HCT116 (cell line): ENCODE results near the gene ARHGAP36. TPM values are rescaled to one million over a fixed set of nuclear protein-coding genes. Genes with fewer than 3 reads are reported as not detected.

ENCODE experiments used
- ATAC-seq: fragments of 200-7000 bp; cut with Tn5 transposase; 2 replicates; pipeline ENCODE4 v1.9.1; 2020; ENCODE audit warnings: mild to moderate bottlenecking, moderate library complexity
- BruUV-seq: library from RNA; stranded (reverse); fragments of 400-500 nt; replicated peaks from 2 replicates; lab custom pipeline; 2021; lab: Mats Ljungman, UMichigan
- CTCF ChIA-PET: fragments of 300-600 bp; sonication (Branson Sonifier 250); formaldehyde crosslinking; loops from one replicate; lab custom pipeline; 2021; ENCODE audit warnings: antibody characterized with exemption; lab: Charles Lee
- POLR2A ChIA-PET: fragments of 300-600, 350-600 bp; sonication (Branson Sonifier 250); formaldehyde crosslinking; loops from one replicate; lab custom pipeline; 2021; ENCODE audit warnings: antibody characterized with exemption; lab: Charles Lee
- RAD21 ChIA-PET, 2 experiments: fragments of 300-600 bp; sonication (Branson Sonifier 250); formaldehyde crosslinking; loops; one replicate each; lab custom pipeline; 2023; ENCODE audit warnings: low total read pairs in 2 of 2; ENCODE audit not compliant: uncharacterized antibody in 2 of 2, unreplicated experiment in 2 of 2, low non-redundant PET in 1 of 2; lab: Charles Lee
- DNase-seq: peaks from one replicate; pipeline ENCODE4 v3.0.0-alpha.2; 2010; ENCODE audit warnings: low read depth, low spot score
- H2AFZ ChIP-seq: fragments of 200-600 bp; shearing (Covaris generic), sonication (generic); 2 replicates; pipeline ENCODE4 v1.6.1; 2017; ENCODE audit warnings: low read depth, mixed run types, mixed read lengths, antibody characterized with exemption, low read length; ENCODE audit not compliant: poor library complexity, severe bottlenecking
- H3K27ac ChIP-seq: 2 replicates; pipeline ENCODE4 v1.5.1; 2012; ENCODE audit warnings: low read depth, low read length
- H3K27me3 ChIP-seq: fragments of 200-600 bp; sonication (generic); 2 replicates; pipeline ENCODE4 v1.6.1; 2016; ENCODE audit warnings: mixed run types, low read length, mixed read lengths; ENCODE audit not compliant: insufficient read depth
- H3K36me3 ChIP-seq, 2 experiments: fragments of 200-500 bp in 1 of 2; fragments of 200-600 bp in 1 of 2; sonication (Bioruptor generic) in 1 of 2; sonication (generic) in 1 of 2; 2 replicates each; pipeline versions ENCODE4 v1.5.1 to v1.6.1; 2014 to 2016; ENCODE audit warnings: low read length in 2 of 2, inconsistent platforms in 1 of 2, mixed read lengths in 1 of 2, mixed run types in 1 of 2; ENCODE audit not compliant: insufficient read depth in 2 of 2, control insufficient read depth in 1 of 2
- H3K4me1 ChIP-seq, 2 experiments: fragments of 200-600 bp in 1 of 2; sonication (generic) in 1 of 2; 2 replicates each; pipeline versions ENCODE4 v1.5.1 to v1.6.1; 2012 to 2017; ENCODE audit warnings: low read length in 2 of 2, inconsistent platforms in 1 of 2, mild to moderate bottlenecking in 1 of 2, mixed read lengths in 1 of 2, mixed run types in 1 of 2, moderate library complexity in 1 of 2; ENCODE audit not compliant: insufficient read depth in 2 of 2, control insufficient read depth in 1 of 2
- H3K4me2 ChIP-seq: fragments of 200-600 bp; sonication (generic); 2 replicates; pipeline ENCODE4 v1.6.1; 2017; ENCODE audit warnings: mixed run types, low read length, mixed read lengths
- H3K4me3 ChIP-seq, 2 experiments: fragments of 200-600 bp in 1 of 2; sonication (generic) in 1 of 2; replicated peaks in 1 of 2; 2 replicates each; pipeline ENCODE4 v1.5.1; 2011 to 2016; ENCODE audit warnings: low read length in 2 of 2, control low read depth in 1 of 2, low read depth in 1 of 2, mild to moderate bottlenecking in 1 of 2, mixed read lengths in 1 of 2, mixed run types in 1 of 2
- H3K79me2 ChIP-seq: fragments of 200-600 bp; sonication (generic); 2 replicates; pipeline ENCODE4 v1.6.1; 2017; ENCODE audit warnings: mild to moderate bottlenecking, mixed run types, low read length, moderate library complexity, mixed read lengths; ENCODE audit not compliant: insufficient read depth
- H3K9ac ChIP-seq: fragments of 200-600 bp; sonication (generic); 2 replicates; pipeline ENCODE4 v1.6.1; 2016; ENCODE audit warnings: low read length, mixed read lengths
- H3K9me2 ChIP-seq: fragments of 200-600 bp; sonication (generic), shearing (Covaris generic); 2 replicates; pipeline ENCODE4 v1.6.1; 2017; ENCODE audit warnings: mixed run types, mild to moderate bottlenecking, moderate library complexity; ENCODE audit not compliant: insufficient read depth
- H3K9me3 ChIP-seq, 2 experiments: fragments of 200-500 bp in 1 of 2; fragments of 200-600 bp in 1 of 2; sonication (Bioruptor generic) in 1 of 2; sonication (generic) in 1 of 2; 2 replicates each; pipeline ENCODE4 v1.6.1; 2014 to 2017; ENCODE audit warnings: low read length in 2 of 2, mixed read lengths in 2 of 2, inconsistent platforms in 1 of 2, low read depth in 1 of 2, mild to moderate bottlenecking in 1 of 2, mixed run types in 1 of 2, moderate library complexity in 1 of 2; ENCODE audit not compliant: control insufficient read depth in 1 of 2, insufficient read depth in 1 of 2
- H4K20me1 ChIP-seq: fragments of 200-600 bp; sonication (generic), shearing (Covaris generic); 2 replicates; pipeline ENCODE4 v1.6.1; 2017; ENCODE audit warnings: mixed run types, mild to moderate bottlenecking, moderate library complexity; ENCODE audit not compliant: insufficient read depth
- CBX3 ChIP-seq: IDR thresholded peaks from 2 replicates; pipeline ENCODE4 v1.6.1; 2012; ENCODE audit warnings: low read depth
- EGR1 ChIP-seq: IDR thresholded peaks from 2 replicates; pipeline ENCODE4 v1.6.1; 2012; ENCODE audit warnings: low read depth
- ELF1 ChIP-seq: IDR thresholded peaks from 2 replicates; pipeline ENCODE4 v1.6.1; 2012; ENCODE audit warnings: low read depth, borderline replicate concordance
- EZH2 ChIP-seq: fragments of 200-600 bp; sonication (generic); IDR thresholded peaks from 2 replicates; pipeline ENCODE4 v1.6.1; 2017; ENCODE audit warnings: antibody characterized with exemption, mixed run types
- FOSL1 ChIP-seq: IDR thresholded peaks from 2 replicates; pipeline ENCODE4 v1.6.1; 2012; ENCODE audit warnings: low read depth
- JUND ChIP-seq: IDR thresholded peaks from 2 replicates; pipeline ENCODE4 v1.6.1; 2012
- POLR2A ChIP-seq: IDR thresholded peaks from 2 replicates; pipeline ENCODE4 v1.7.0; 2011; ENCODE audit warnings: borderline replicate concordance; ENCODE audit not compliant: insufficient read depth, insufficient read length; ENCODE audit errors: extremely low read depth
- POLR2AphosphoS5 ChIP-seq: IDR thresholded peaks from 2 replicates; pipeline ENCODE4 v1.6.1; 2011; ENCODE audit warnings: mild to moderate bottlenecking, low read depth, low read length, moderate library complexity
- SIN3A ChIP-seq: IDR thresholded peaks from 2 replicates; pipeline ENCODE4 v1.6.1; 2012; ENCODE audit warnings: low read depth
- SP1 ChIP-seq: IDR thresholded peaks from 2 replicates; pipeline ENCODE4 v1.6.1; 2012; ENCODE audit warnings: low read depth
- SRF ChIP-seq: IDR thresholded peaks from 2 replicates; pipeline ENCODE4 v1.6.1; 2012; ENCODE audit warnings: low read depth
- TCF7L2 ChIP-seq: IDR thresholded peaks from 2 replicates; pipeline ENCODE4 v1.7.0; 2011; ENCODE audit warnings: borderline replicate concordance, inconsistent platforms; ENCODE audit not compliant: insufficient read depth, insufficient read length; ENCODE audit errors: extremely low read depth
- ZBTB33 ChIP-seq: IDR thresholded peaks from 2 replicates; pipeline ENCODE4 v1.6.1; 2011; ENCODE audit warnings: mild to moderate bottlenecking, low read length, moderate library complexity; ENCODE audit not compliant: insufficient replicate concordance; ENCODE audit errors: extremely low read depth
- ZNF274 ChIP-seq: fragments of 200-500 bp; sonication (Bioruptor generic); IDR thresholded peaks from 2 replicates; pipeline ENCODE4 v1.6.1; 2014; ENCODE audit warnings: mild to moderate bottlenecking, low read depth, low read length, inconsistent platforms
- intact Hi-C: fragments of 100-400 bp; cut with micrococcal nuclease; formaldehyde crosslinking; loops from 2 replicates; pipeline ENCODE4 v1.10.0; 2022
- total RNA-seq: library from RNA; stranded (reverse); gene quantifications from one replicate; pipeline ENCODE4 v1.2.1, GENCODE V29; 2021; ENCODE audit not compliant: unreplicated experiment
- TF ChIP-seq, protein P1 (sequence below): IDR thresholded peaks from 2 replicates; pipeline ENCODE4 v1.6.1; 2012
- TF ChIP-seq, protein P2 (sequence below), 3 experiments: fragments of 200-600 bp in 1 of 3; sonication (generic) in 1 of 3; IDR thresholded peaks in 2 of 3; conservative IDR thresholded peaks in 1 of 3; 2 replicates each; pipeline ENCODE4 v1.5.1; 2012 to 2017; ENCODE audit warnings: low read depth in 2 of 3, low read length in 2 of 3, antibody characterized with exemption in 1 of 3, borderline replicate concordance in 1 of 3, control low read depth in 1 of 3, mild to moderate bottlenecking in 1 of 3, mixed read lengths in 1 of 3, mixed run types in 1 of 3, moderate library complexity in 1 of 3; ENCODE audit not compliant: insufficient read depth in 1 of 3
- TF ChIP-seq, protein P3 (sequence below): IDR thresholded peaks from 2 replicates; pipeline ENCODE4 v1.6.1; 2012
- TF ChIP-seq, protein P4 (sequence below): IDR thresholded peaks from 2 replicates; pipeline ENCODE4 v1.6.1; 2012; ENCODE audit warnings: low read depth

ARHGAP36 gene
- total RNA-seq, 1 experiment from 2014 or later, result not detected

GRCh38 chrX:131045726-131046125 lies 12.4 kb upstream of the ARHGAP36 start:
- Histone ChIP-seq H3K27ac (no peak overlapping the region), H3K4me3 (no peak overlapping the region), H3K36me3 (no peaks in the 10 kb centered on the region), H3K4me2 (no peak overlapping the region), H4K20me1 (no peaks in the 10 kb centered on the region), H3K9me3 (no peaks in the 10 kb centered on the region), H3K4me1 (no peaks in the 10 kb centered on the region), H3K9ac (no peak overlapping the region), H2AFZ (no peak overlapping the region), H3K9me2 (no peaks in the 10 kb centered on the region), H3K27me3 (peaks cover 3% of the 10 kb centered on the region; the same call in 1 of the 2 replicates), H3K79me2 (no peaks in the 10 kb centered on the region)
- ATAC-seq (no peak), DNase-seq (no peak)
- RAD21 ChIA-PET, result no interaction called here
- TF ChIP-seq FOSL1, result no peak
- TF ChIP-seq ELF1, result no peak
- TF ChIP-seq, protein P1, sequence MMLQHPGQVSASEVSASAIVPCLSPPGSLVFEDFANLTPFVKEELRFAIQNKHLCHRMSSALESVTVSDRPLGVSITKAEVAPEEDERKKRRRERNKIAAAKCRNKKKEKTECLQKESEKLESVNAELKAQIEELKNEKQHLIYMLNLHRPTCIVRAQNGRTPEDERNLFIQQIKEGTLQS, result no peak
- TF ChIP-seq, protein P2, sequence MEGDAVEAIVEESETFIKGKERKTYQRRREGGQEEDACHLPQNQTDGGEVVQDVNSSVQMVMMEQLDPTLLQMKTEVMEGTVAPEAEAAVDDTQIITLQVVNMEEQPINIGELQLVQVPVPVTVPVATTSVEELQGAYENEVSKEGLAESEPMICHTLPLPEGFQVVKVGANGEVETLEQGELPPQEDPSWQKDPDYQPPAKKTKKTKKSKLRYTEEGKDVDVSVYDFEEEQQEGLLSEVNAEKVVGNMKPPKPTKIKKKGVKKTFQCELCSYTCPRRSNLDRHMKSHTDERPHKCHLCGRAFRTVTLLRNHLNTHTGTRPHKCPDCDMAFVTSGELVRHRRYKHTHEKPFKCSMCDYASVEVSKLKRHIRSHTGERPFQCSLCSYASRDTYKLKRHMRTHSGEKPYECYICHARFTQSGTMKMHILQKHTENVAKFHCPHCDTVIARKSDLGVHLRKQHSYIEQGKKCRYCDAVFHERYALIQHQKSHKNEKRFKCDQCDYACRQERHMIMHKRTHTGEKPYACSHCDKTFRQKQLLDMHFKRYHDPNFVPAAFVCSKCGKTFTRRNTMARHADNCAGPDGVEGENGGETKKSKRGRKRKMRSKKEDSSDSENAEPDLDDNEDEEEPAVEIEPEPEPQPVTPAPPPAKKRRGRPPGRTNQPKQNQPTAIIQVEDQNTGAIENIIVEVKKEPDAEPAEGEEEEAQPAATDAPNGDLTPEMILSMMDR (IDR thresholded peaks at IDR 0.05 in 2 of 3, conservative IDR thresholded peaks at IDR 0.05 in 1 of 3; ENCODE audit: borderline replicate concordance in 1 of 3, insufficient read depth in 1 of 3, low read depth in 2 of 3, low read length in 2 of 3), result no peak
- no peak for TF ChIP-seq SP1
- TF ChIP-seq, protein P3, sequence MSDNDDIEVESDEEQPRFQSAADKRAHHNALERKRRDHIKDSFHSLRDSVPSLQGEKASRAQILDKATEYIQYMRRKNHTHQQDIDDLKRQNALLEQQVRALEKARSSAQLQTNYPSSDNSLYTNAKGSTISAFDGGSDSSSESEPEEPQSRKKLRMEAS, result no peak
- no peak for TF ChIP-seq EZH2
- TF ChIP-seq POLR2AphosphoS5, result no peak
- TF ChIP-seq POLR2A, result no peak
- no peak for TF ChIP-seq CBX3
- TF ChIP-seq SRF, result no peak
- no peak for TF ChIP-seq ZBTB33
- TF ChIP-seq ZNF274, result no peak
- no peak for TF ChIP-seq JUND
- TF ChIP-seq TCF7L2, result no peak
- TF ChIP-seq SIN3A, result no peak
- no peak for TF ChIP-seq EGR1
- TF ChIP-seq, protein P4, sequence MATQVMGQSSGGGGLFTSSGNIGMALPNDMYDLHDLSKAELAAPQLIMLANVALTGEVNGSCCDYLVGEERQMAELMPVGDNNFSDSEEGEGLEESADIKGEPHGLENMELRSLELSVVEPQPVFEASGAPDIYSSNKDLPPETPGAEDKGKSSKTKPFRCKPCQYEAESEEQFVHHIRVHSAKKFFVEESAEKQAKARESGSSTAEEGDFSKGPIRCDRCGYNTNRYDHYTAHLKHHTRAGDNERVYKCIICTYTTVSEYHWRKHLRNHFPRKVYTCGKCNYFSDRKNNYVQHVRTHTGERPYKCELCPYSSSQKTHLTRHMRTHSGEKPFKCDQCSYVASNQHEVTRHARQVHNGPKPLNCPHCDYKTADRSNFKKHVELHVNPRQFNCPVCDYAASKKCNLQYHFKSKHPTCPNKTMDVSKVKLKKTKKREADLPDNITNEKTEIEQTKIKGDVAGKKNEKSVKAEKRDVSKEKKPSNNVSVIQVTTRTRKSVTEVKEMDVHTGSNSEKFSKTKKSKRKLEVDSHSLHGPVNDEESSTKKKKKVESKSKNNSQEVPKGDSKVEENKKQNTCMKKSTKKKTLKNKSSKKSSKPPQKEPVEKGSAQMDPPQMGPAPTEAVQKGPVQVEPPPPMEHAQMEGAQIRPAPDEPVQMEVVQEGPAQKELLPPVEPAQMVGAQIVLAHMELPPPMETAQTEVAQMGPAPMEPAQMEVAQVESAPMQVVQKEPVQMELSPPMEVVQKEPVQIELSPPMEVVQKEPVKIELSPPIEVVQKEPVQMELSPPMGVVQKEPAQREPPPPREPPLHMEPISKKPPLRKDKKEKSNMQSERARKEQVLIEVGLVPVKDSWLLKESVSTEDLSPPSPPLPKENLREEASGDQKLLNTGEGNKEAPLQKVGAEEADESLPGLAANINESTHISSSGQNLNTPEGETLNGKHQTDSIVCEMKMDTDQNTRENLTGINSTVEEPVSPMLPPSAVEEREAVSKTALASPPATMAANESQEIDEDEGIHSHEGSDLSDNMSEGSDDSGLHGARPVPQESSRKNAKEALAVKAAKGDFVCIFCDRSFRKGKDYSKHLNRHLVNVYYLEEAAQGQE, result no peak
- POLR2A ChIA-PET, result no interaction called here
- intact Hi-C loops, result no loop called here
- no TSS peak for BruUV-seq
- CTCF ChIA-PET, result no interaction called here
